Neuronal stem cell (in vitro differentiated cells): ENCODE measurements around the gene PLPP1.

Experiments
- DNase-seq: peaks from one replicate; pipeline ENCODE4 v3.0.0-alpha.2; 2013; ENCODE audit warnings: low spot score
- H2AFZ ChIP-seq: one replicate; pipeline ENCODE4 v1.6.1; 2013; ENCODE audit warnings: mild to moderate bottlenecking, low read length, inconsistent platforms
- H2AK5ac ChIP-seq: 2 replicates; pipeline ENCODE4 v1.6.1; 2013; ENCODE audit warnings: low read depth, mild to moderate bottlenecking, inconsistent platforms, low read length, moderate library complexity, mixed read lengths
- H2BK120ac ChIP-seq: 2 replicates; pipeline ENCODE4 v1.6.1; 2013; ENCODE audit warnings: low read depth, mild to moderate bottlenecking, inconsistent platforms, low read length, moderate library complexity, mixed read lengths
- H2BK12ac ChIP-seq: one replicate; pipeline ENCODE4 v1.6.1; 2013; ENCODE audit warnings: low read length, inconsistent platforms
- H2BK15ac ChIP-seq: 2 replicates; pipeline ENCODE4 v1.6.1; 2013; ENCODE audit warnings: mild to moderate bottlenecking, low read length, inconsistent platforms, mixed read lengths
- H2BK5ac ChIP-seq: one replicate; pipeline ENCODE4 v1.6.1; 2013; ENCODE audit warnings: inconsistent platforms, mild to moderate bottlenecking, low read length, moderate library complexity
- H3K14ac ChIP-seq: one replicate; pipeline ENCODE4 v1.6.1; 2013; ENCODE audit warnings: low read length, inconsistent platforms
- H3K18ac ChIP-seq: 2 replicates; pipeline ENCODE4 v1.6.1; 2013; ENCODE audit warnings: low read length, inconsistent platforms
- H3K23ac ChIP-seq: 2 replicates; pipeline ENCODE4 v1.6.1; 2013; ENCODE audit warnings: low read depth, mild to moderate bottlenecking, mixed read lengths, low read length, inconsistent platforms; ENCODE audit not compliant: poor library complexity
- H3K27ac ChIP-seq: replicated peaks from 3 replicates; pipeline ENCODE4 v1.5.1; 2013; ENCODE audit warnings: low read length, inconsistent platforms
- H3K27me3 ChIP-seq, 3 experiments: 2 replicates each; pipeline ENCODE4 v1.6.1; 2013; ENCODE audit warnings: low read length in 3 of 3, mild to moderate bottlenecking in 2 of 3, inconsistent platforms in 1 of 3, low read depth in 1 of 3, mixed read lengths in 1 of 3, moderate library complexity in 1 of 3; ENCODE audit not compliant: control insufficient read depth in 3 of 3, insufficient read depth in 3 of 3
- H3K36me3 ChIP-seq, 2 donors: replicated peaks in 1 of 2; 2 replicates each; pipeline ENCODE4 v1.6.1; 2013; ENCODE audit warnings: low read length in 2 of 2; ENCODE audit not compliant: control insufficient read depth in 2 of 2, insufficient read depth in 2 of 2
- H3K4ac ChIP-seq: 2 replicates; pipeline ENCODE4 v1.6.1; 2013; ENCODE audit warnings: inconsistent platforms, mild to moderate bottlenecking, low read length, moderate library complexity
- H3K4me1 ChIP-seq, 2 donors: 1 replicate in 1 of 2; 2 replicates in 1 of 2; pipeline ENCODE4 v1.6.1; 2013; ENCODE audit warnings: low read length in 2 of 2, low read depth in 1 of 2; ENCODE audit not compliant: control insufficient read depth in 2 of 2, insufficient read depth in 1 of 2
- H3K4me2 ChIP-seq: one replicate; pipeline ENCODE4 v1.6.1; 2013; ENCODE audit warnings: mild to moderate bottlenecking, low read length, inconsistent platforms; ENCODE audit not compliant: insufficient read depth, poor library complexity, severe bottlenecking
- H3K4me3 ChIP-seq, 2 donors: 2 replicates each; pipeline ENCODE4 v1.5.1; 2013; ENCODE audit warnings: low read length in 2 of 2, mild to moderate bottlenecking in 2 of 2, inconsistent platforms in 1 of 2, moderate library complexity in 1 of 2
- H3K79me1 ChIP-seq: one replicate; pipeline ENCODE4 v1.6.1; 2013; ENCODE audit warnings: low read depth, mild to moderate bottlenecking, inconsistent platforms, low read length, moderate library complexity
- H3K9ac ChIP-seq: one replicate; pipeline ENCODE4 v1.6.1; 2013; ENCODE audit warnings: mild to moderate bottlenecking, low read depth, low read length, inconsistent platforms; ENCODE audit not compliant: poor library complexity
- H3K9me3 ChIP-seq, 2 donors: replicated peaks in 1 of 2; 2 replicates each; pipeline versions ENCODE3 to v1.6.1; 2013; ENCODE audit warnings: low read length in 2 of 2, mild to moderate bottlenecking in 2 of 2, inconsistent platforms in 1 of 2, low read depth in 1 of 2, mixed read lengths in 1 of 2, moderate library complexity in 1 of 2; ENCODE audit not compliant: control insufficient read depth in 2 of 2, insufficient read depth in 1 of 2
- H4K8ac ChIP-seq: one replicate; pipeline ENCODE4 v1.6.1; 2013; ENCODE audit warnings: low read depth, mild to moderate bottlenecking, inconsistent platforms, low read length, moderate library complexity
- H4K91ac ChIP-seq: one replicate; pipeline ENCODE4 v1.6.1; 2013; ENCODE audit warnings: low read length, low read depth, mild to moderate bottlenecking, inconsistent platforms; ENCODE audit not compliant: poor library complexity
- WGBS, 2 donors: extraction: QIAGEN DNeasy Blood & Tissue Kit; methylation state at CpG; one replicate each; pipeline ENCODE4 v1.1.7; 2013; ENCODE audit warnings: missing lambda C conversion rate in 2 of 2, mixed read lengths in 1 of 2; ENCODE audit not compliant: insufficient read length in 2 of 2, insufficient replicate concordance in 1 of 2; ENCODE audit errors: extremely low coverage in 2 of 2; 5-methylcytosine and 5-hydroxymethylcytosine counted together

PLPP1 gene

GRCh38 chr5:55385846-55386245, 148.9 kb downstream of the PLPP1 start:
- WGBS, 2 donors: no CpG with 5 or more reads among the region's 3 CpGs
- H4K91ac ChIP-seq: no peak overlapping the region
- DNase-seq: no peak

GRCh38 chr5:55385227-55385626, 149.5 kb downstream of the PLPP1 start:
- Histone ChIP-seq H2BK15ac (no peak overlapping the region), H2AFZ (no peak overlapping the region), H3K27me3 (no peaks in the 10 kb centered on the region), H2AK5ac (no peak overlapping the region), H4K8ac (no peak overlapping the region), H2BK120ac (no peak overlapping the region), H2BK12ac (no peak overlapping the region), H3K23ac (no peak overlapping the region), H3K9me3 (peaks cover 0 to 18% of the 10 kb centered on the region in 2 donors), H3K4me3 (peak overlapping the region in 1 of 2 donors; percentile 58), H2BK5ac (no peak overlapping the region), H3K79me1 (no peaks in the 10 kb centered on the region), H3K14ac (no peak overlapping the region), H3K4ac (no peak overlapping the region), H3K18ac (no peak overlapping the region), H3K4me2 (no peak overlapping the region), H3K36me3 (peaks cover 3 to 87% of the 10 kb centered on the region in 2 donors), H3K27ac (no peak overlapping the region), H3K9ac (no peak overlapping the region), H4K91ac (no peak overlapping the region), H3K4me1 (no peaks in the 10 kb centered on the region)
- WGBS, 2 donors: no CpG with 5 or more reads among the region's 1 CpG
- no peak for DNase-seq

More at GRCh38 chr5:55385846-55386245, 148.9 kb downstream of the PLPP1 start:
- Histone ChIP-seq H3K4ac (no peak overlapping the region), H3K9me3 (peaks cover 2 to 19% of the 10 kb centered on the region in 2 donors), H3K23ac (no peak overlapping the region), H2BK120ac (no peak overlapping the region), H4K8ac (no peak overlapping the region), H3K79me1 (no peaks in the 10 kb centered on the region), H2AK5ac (no peak overlapping the region), H3K9ac (no peak overlapping the region), H3K4me1 (no peaks in the 10 kb centered on the region), H3K27me3 (no peaks in the 10 kb centered on the region), H3K18ac (no peak overlapping the region), H3K4me2 (no peak overlapping the region), H3K36me3 (peaks cover 6 to 87% of the 10 kb centered on the region in 2 donors), H2BK5ac (no peak overlapping the region), H2BK15ac (no peak overlapping the region), H3K14ac (no peak overlapping the region), H2BK12ac (no peak overlapping the region), H2AFZ (no peak overlapping the region), H3K27ac (no peak overlapping the region), H3K4me3 (no peak overlapping the region)

DNA sequence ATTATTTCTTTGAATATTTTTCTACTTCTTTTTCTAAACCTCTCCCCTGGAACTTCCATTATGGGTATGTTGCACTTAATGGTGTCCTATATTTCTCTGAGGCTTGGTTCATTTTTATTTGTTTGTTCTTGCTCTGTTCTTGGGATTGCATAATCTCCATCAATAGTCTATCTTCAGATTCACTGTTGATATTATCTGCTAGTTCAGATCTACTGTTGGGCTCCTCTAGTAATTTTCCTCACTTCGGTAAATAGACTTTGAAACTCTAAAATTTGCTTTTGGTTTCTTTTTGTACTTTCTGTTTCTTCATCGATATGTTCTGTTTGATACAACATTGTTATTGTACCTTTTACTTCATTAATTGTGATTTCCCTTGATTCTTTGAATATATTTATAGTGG, 150.7 kb downstream of the PLPP1 start:
- Histone ChIP-seq H3K27me3 (no peaks in the 10 kb centered on the region), H3K18ac (no peak overlapping the region), H3K9ac (no peak overlapping the region), H3K4me3 (no peak overlapping the region), H3K4ac (no peak overlapping the region), H3K9me3 (peaks cover 0 to 18% of the 10 kb centered on the region in 2 donors), H3K23ac (no peak overlapping the region), H2BK120ac (no peak overlapping the region), H2BK12ac (no peak overlapping the region), H2AK5ac (no peak overlapping the region), H3K4me2 (no peak overlapping the region), H2AFZ (no peak overlapping the region), H3K4me1 (no peaks in the 10 kb centered on the region), H2BK5ac (no peak overlapping the region), H3K27ac (no peak overlapping the region), H4K8ac (no peak overlapping the region), H3K36me3 (peaks cover 3 to 85% of the 10 kb centered on the region in 2 donors), H4K91ac (no peak overlapping the region), H3K14ac (no peak overlapping the region), H2BK15ac (no peak overlapping the region), H3K79me1 (no peaks in the 10 kb centered on the region)
- no peak for DNase-seq
- no CpG with 5 or more reads among the region's 2 CpGs for WGBS, 2 donors

DNA sequence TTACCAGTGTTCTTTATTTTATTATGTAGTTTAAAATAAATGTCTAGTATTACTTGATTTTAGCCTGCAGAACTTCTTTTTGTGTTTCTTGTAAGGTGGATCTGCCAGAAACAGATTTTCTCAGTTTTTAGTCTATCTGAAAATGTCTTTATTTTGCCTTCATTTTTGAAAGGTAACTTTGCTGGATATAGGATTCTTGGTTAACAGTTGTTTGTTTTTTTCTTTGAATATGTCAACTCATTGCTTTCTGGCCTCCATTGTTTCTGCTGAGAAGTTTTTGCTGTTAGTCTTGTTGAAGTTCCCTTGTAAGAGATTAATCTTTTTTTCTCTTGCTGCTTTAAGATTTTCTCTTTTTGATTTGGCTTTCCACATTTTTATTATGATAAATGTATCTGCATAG, 151.5 kb downstream of the PLPP1 start:
- H2BK12ac ChIP-seq: no peak overlapping the region
- H2BK5ac ChIP-seq: no peak overlapping the region
- no peak overlapping the region for H2AFZ ChIP-seq
- H3K36me3 ChIP-seq: peaks cover 3 to 85% of the 10 kb centered on the region in 2 donors
- H3K4me1 ChIP-seq: no peaks in the 10 kb centered on the region
- no peak overlapping the region for H3K9ac ChIP-seq
- no peaks in the 10 kb centered on the region for H3K79me1 ChIP-seq
- no peak for DNase-seq
- H3K9me3 ChIP-seq: peaks cover 0 to 18% of the 10 kb centered on the region in 2 donors
- H3K23ac ChIP-seq: no peak overlapping the region
- H3K18ac ChIP-seq: no peak overlapping the region
- H2BK120ac ChIP-seq: no peak overlapping the region
- H3K4me2 ChIP-seq: no peak overlapping the region
- no peak overlapping the region for H2BK15ac ChIP-seq
- no peak overlapping the region for H3K27ac ChIP-seq
- no peak overlapping the region for H2AK5ac ChIP-seq
- H3K4me3 ChIP-seq: no peak overlapping the region
- no peaks in the 10 kb centered on the region for H3K27me3 ChIP-seq
- no peak overlapping the region for H3K4ac ChIP-seq
- H4K8ac ChIP-seq: no peak overlapping the region
- no peak overlapping the region for H4K91ac ChIP-seq
- H3K14ac ChIP-seq: no peak overlapping the region
